GM21447 (cell line): ENCODE measurements around the gene CA9.

Source experiments
- ATAC-seq: cut with Tn5 transposase; IDR thresholded peaks from one replicate; pipeline ENCODE4 v1.9.1; 2021; ENCODE audit not compliant: unreplicated experiment

The CA9 gene

DNA sequence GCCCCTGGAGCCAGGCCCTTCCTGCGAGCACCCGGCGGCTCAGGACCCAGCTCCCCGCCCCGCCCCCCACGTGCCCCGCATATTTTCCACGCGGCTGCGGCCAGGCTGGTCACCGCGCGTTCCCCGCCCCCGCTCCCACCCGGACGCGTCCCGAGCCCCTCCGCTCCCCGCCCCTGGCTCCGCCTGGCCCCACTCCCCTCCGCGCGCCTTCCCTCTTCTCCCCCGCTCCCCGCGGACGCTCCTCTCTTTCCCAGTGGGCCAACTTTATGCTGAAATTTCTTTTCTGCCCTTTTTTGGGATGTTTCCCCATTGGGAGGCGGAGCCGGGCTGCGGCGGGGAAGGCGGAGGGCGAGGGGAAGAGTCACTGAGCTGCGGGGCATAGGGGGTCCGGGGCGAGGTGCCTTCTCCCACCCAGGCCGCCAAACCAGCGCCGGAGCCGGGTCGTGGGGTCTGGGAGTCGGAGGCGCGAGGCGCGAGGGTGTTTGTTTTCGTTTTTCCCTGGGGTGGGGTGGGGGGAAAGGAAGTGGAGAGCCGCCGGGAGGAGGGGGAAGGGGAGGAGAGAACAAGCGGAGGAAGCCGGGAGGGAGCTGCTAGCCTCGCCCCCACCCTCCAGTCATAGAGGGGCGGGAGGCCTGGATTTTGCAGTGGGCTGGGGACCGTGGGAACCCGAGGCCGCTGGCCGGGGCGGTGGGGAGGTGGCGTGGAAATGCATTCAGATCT is 17.0 kb downstream of the CA9 start:
- ATAC-seq: no peak

DNA sequence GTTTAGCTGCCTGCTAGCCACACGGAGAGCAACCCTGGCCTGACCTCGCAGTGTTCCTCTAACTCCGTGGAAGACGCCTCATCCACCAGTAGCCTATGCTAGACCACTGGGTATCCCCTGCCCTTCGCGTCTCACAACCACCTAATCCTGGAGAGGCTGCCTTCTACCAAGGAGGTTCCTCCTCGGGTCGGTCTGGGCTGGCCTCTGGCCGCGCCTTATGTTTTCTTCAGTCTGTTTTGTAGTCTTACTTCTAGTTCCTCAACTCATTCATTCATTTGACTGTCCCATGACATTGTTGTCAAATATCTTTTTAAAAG is 17.6 kb downstream of the CA9 start:
- no peak for ATAC-seq

DNA sequence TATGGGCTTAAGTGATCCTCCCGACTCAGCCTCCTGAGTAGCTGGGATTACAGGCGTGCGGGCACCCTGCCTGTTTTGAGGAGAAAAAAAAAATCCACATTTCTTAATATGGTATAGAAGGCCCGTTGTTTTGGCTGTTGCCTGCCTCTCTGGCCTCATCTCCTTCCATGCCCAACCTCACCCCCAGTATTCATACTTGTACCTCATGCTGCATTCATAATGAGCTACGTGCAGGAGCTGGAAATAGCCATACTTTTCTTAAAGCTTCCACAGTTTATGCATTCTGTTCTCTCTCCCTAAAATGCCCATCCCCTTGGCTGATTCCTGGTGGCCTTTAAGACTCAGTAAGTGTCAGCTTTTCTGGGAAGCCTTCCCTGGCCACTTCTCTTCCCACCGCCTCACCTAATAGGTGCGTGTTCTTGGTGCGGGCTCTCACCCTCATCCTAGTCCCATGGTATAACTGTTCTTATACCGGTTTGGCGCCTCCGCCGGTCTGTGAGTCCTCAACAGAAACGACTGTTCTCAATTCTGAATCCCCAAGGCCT is 18.1 kb downstream of the CA9 start:
- ATAC-seq: no peak

DNA sequence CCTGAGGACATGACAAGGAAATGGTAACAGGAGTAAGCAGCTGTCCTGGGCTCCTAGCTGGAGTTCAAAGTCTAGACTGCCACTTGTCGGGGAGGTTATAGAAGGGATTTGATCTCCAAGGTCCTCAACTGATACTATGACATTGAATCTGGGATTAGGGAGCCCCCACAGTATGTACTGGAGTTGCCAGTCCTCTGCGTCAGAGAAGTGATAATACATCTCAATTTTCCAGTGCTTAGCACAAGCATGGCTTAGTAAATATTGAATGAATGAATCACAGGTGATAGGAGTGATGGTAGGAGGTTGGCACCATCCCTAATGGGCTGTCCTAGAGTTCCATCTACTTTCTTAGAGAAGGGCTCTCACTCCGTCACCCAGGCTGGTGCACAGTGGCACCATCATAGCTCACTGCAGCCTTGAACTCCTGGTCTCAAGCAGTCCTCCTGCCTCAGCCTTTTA is 22.2 kb downstream of the CA9 start:
- ATAC-seq: no peak

DNA sequence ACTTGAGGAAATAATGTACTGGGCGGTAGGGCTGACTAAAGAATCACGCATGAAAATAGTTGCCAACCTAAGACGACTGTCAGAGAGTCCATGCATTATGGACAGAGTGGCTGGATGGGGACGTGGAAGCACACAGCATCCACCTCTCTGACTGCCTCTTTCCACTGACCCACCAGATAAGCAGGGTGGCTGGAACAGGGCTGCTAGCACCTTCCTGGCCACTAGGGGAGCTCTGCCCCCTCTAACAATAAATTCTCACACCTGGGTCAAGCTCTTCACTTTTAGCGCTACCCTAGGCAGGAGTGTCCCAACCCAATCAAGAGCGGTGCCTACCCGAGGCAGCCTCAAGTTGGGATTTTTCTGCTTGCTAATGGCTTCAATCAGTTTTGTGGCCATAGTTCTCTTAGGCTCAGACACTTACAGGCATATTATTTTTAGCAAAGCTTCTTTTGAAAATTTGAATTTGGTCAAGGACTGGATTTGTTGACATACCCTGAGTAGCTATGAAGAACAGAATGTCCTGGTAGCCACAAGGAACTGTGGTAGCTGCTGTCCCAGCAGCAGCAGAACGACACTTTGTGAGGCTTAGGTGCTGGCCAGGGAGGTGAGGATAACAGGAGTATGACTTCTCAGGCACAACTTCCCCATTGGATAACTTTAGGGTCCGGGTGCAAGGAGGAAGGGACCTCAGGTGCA is 22.9 kb downstream of the CA9 start:
- peak; percentile 75 for ATAC-seq

DNA sequence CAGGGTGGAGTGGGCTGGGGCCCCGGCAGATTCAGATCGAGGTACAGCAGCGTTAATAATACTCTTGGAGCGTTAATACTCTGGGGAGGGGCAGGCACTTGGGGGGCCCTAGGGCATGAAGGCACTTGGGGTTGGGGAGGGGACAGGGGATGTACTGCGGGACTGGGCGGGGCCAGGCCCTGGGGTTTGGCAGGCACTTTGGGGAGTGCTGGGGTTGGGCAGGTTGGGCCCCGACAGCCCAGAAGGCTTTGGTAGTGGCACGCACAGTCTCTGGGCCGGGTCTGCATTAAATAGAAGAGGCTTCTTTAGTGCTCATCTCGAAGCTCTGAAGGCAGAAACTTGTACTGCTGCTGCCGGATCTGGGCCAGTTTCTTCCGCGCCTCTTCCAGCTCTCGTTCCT is 23.8 kb downstream of the CA9 start:
- no peak for ATAC-seq

DNA sequence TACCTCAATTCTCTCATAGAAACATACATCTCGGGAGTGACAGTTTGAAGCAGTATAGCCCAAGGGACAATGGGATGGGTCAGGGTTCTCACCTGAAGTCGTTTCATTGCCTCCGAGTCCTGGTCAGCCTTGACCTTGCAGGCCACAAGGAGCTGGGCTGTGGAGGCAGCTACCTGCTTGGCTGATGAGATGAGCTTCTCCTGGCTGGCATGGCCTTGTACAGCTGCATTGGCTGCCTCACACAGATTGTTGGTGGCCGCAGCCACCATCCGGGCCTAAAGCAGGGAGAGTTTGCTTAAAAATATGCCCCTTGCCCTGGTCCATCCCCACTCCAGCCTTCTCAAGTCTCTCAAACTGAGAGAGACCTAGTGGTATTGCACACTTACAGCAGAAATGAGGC is 24.5 kb downstream of the CA9 start:
- no peak for ATAC-seq

DNA sequence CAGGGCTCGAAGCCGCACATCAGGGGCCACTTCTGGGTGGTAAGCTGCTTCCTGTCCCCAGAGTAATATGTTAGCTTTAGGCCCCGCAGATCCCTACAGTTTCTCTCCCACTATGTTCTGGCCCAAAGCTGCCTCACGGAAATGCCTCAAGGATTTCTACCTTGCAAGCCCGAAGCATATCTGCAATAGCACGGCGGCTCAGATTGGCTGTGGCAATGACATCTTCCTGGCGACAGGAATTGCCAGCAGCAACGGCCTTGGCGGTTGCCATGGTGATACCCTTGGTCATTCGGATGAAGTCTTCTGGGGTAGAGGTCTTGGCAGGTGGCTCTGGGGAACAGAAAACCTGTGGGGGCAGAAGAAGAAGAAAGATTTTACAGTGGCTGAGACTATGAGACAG is 26.3 kb downstream of the CA9 start:
- no peak for ATAC-seq

DNA sequence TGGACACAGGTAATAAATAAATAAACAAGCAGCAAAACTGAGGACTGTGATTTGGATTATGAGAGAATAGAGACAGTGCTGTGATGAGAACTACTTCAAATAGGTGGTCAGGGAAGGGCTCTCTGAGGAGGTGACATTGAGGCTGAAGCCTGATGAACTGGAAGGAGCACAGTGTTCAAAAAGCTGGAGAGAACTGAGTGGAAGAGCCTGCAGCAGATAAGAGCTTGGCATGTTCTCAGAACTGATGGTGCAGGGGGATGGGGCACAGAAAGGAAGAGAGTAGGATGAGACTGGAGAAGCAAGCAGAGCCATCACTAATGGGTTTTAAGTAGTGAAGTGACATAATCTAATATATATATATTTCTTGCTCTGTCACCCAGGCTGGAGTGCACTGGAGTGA is 27.2 kb downstream of the CA9 start:
- ATAC-seq: no peak

DNA sequence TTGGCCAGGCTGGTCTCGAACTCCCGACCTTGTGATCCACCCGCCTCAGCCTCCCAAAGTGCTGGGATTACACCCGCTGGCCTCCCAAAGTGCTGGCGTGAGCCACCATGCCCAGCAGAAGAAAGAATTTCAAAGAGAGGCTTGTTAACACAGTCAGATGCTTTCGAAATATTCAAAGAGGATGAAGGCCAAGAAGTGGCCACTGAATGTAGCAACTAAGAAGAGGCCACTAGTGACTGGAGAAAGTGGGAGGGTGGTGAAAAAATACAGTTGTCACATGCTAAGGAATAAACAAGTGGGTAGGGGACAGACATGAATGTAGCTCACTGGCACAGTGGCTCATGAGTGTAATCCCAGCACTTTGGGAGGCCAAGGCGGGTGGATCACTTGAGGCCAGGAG is 29.0 kb downstream of the CA9 start:
- ATAC-seq: no peak

DNA sequence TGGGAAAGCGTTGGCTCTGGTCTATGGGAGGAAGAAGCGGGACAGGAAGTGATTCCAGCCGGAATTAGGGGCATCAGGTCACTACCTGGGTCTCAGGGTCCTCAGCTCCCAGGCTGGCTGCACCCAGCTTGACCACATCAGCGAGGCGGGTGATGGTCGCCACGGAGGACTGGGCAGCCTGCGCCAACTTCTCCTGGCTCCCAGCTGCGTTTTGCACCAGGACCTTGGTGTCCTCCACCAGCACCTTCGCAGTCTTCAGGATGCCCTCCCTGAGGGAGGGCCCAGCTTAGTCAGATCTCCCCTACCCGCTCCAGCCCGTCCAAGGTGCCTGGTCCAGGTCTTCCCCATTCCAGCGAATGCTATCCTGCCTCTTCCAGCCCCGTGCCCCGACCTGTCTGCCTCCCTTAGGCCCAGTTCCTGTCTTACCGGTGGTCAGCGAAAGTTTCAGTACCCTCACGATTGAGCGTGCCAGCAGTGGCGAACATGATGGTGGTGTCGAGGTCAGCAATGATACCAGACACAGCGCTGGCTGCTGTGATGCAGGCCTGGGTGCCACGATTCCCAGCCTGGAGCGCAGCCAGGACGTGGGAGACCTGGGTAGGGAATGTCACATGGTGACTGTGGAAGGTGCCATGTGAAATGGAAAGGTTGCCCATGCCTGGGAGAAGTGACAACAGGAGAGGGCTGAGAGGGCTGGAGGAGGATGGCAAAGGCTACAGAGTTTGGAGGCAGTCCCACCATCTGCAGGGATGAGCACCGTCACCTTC is 30.4 kb downstream of the CA9 start:
- no peak for ATAC-seq

DNA sequence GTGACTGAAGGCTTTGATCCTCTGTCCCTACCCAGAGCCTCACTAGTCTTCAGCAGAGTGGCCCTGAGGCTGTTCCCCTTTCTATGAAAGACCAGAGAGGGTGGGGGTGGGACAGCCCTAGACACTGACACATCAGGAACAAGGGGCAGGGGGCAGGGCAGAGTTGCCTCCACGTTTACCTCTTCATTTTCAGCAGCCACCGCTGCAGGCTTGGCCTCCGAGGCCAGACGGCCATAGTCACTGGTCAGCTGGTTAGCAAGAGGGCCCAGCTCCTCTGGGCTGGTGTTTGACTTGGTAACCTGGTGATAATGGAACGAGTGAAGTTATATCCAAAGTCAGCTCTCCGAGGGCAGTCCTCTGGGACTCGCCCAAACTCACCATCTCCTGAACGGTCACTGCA is 31.6 kb downstream of the CA9 start:
- ATAC-seq: no peak

DNA sequence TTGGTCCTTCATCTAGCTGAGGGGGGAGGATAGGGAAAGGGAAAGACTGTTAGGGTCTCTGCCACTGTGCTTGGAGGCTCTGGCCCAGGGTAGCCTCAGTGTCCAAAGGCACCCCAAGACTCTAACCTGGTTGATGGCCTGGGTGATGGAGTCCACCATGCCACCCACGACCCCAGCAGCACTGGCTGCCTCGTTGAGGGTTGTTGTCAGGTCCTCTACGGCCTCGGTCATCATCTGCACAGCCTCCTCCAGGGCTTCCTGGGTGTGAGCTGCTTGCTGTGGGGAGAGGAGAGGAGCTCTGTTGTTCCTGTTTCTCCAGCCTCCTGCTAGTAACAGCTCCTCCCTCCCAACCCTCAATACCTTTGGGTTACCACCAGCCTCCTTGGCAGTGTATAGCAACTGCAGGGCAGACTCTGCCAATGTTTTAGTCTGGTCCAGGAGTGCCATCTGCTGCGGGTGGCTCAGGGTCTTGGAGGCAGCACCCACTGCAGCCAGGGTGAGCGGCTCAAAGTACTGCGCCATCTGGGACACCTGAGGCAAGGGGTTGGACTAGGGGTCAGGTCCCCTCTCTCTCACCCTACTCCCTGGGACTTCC is 32.2 kb downstream of the CA9 start:
- no peak for ATAC-seq

DNA sequence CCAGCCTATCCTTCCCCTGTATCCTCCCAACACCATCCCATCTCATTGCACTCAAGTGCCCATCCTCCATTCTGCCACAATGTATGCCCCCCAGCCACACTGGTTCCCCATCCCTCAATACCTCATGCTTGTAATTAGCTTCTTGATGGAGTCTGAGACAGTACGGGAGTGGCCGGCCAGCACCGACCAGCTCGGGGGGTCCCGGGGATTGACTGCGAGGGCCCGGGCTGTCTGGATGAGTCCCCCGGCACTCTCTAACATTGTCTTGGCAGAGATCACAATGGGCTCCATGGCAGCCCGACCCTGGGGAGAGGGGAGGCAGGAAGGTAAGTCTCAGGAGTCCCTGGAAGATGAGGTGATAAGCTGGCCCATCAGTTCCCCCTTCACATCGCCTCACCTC is 33.2 kb downstream of the CA9 start:
- no peak for ATAC-seq

DNA sequence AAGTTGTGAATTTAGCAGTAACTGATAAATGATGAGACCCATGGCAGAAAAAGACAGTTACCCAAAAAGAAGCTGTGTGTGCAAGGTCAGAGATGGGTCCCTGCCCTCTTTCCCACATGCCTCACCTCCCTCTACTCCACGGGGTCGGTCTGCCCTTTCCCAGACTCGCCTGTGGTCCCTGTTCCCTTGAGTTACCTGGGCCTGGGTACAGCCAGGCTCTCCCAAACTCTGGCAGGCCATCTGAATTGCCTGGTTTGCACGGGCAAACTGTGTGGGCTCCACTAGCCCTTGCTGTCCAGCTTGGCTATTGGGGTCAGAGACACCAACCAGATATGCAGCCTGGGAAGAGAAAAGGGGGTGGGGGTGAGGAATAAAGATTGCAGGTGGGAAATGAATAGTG is 34.4 kb downstream of the CA9 start:
- ATAC-seq: no peak

DNA sequence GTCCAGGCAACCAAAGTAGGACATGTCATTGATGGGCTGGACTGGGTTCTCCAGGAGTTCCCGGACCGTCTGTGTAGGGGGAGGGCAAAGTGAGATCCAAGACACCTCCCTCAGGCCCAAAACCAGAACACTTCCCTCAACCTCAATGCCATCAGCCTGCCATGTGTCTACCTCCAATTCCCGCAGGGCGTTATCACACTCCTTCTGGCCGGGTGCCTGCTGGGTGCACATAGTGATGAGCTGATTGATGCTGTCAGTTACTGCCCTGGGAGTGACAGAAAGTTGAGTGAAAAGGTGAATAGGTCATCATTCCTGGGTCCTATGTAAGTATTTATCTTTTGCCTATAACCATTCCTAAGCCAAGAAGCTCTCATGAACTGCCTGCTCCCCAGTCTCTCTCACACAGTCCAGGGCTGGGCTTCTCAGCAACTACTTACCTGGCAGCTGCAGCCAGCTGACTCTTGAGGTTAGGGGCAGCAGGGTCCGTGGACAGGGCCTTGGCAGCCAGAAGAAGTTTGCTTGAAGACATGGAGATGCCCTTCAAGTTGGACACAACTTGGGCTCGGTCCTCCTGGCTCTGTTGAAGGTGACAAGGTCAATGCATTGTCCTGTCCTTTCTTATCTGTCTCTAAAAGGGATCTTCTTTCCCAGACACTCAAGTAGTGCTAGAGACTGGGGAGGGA is 37.2 kb downstream of the CA9 start:
- no peak for ATAC-seq

DNA sequence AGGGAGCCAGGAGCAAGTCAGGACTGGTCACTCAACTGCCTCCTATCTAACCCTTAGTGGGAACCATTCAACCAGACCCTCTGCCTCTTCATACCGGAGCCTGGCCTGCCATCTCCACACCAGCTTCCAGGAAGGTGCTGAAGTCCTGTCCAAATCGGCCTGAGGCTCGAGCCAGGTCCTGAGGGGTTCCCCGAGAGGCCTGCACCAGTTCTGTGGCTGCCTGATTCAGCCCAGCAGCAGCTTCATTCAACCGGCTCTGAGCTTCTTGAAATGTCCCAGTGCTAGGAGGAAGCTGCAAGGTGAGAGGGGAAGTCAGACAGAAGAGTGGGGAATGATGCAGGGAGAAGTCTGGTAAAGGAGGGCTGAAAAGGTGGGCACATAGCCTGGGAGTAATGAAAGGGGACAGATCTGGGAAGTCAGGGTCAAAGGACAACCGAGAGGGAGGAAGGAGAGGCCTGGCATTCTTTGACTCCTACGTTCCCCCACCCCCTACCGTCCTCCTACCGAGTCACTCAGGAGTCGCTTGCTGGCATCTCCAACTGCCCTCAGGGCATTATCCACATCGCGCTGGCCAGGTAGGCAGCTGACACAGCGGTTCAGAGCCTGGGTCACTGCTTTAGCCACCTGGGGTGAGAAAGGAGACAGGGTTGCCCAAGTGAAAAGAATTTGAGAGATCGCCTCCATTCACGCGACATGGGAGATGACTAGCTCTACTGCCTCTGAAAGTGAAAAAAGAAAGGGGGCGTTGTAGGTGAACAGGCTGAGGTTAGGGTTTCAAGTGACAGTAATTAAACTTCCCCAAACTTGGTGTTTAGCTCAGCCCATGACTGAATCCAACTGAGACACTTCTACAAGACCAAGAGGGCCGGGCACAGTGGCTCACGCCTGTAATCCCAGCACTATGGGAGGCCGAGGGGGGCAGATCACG is 38.0 kb downstream of the CA9 start:
- no peak for ATAC-seq

DNA sequence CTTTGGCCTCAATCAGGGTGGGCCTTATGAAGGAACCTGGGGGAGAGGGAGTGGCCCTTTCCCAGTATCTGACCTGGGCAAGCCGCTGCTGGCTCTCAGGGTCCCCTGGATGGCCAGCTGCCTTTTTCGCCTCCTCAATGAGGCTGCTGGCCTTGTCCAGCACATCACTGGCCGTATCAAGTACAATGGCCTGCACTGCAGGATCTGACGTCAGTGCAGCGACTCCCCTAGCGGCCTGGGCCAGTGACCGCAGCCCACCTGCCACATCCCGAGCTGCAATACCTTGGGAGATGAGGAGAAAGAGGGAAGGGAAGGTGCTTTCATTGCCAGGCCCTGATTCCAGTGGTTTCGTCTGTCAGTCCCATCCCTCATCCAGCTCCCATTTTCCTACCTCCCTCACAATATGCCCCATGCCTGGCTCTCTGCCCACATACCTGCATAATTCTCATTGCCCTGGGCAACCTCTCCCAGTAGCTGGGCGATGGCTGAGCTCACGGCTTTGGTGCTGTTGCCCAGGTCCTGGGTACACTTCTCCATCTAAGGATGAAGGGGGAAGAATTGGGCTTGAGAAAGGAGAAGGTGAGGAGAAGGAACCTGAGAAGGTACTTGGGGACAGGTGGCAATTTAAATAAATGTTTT is 39.2 kb downstream of the CA9 start:
- no peak for ATAC-seq

DNA sequence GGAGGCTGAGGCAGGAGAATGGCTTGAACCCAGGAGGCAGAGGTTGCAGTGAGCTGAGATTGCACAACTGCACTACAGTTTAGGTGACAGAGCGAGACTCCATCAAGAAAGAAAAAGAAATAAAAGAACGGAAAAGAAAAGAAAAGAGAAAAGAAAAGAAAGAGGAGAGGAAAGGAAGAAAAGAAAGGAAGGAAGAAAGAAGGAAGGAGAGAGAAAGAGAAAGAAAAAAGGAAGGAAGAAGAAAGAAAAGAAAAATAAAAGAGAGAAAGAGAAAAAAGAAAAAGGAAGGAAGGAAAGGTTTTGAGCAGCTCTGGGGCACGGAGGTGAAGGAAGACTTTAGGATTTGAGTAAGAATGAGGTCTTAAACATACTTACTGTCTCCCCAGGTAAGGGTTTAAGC is 39.9 kb downstream of the CA9 start:
- ATAC-seq: no peak
